ENCODE measurements around the gene CACNA2D1. TPM values are rescaled to one million over a fixed set of nuclear protein-coding genes. Genes with fewer than 3 reads are reported as not detected.

The CACNA2D1 gene
- total and polyA plus RNA-seq, 7 donors, result 0.23 to 115 (median 59.7) TPM

GRCh38 chr7:82471351-82472020 is 27.9 kb upstream of the CACNA2D1 start:
- no peak overlapping the region for H3K27ac ChIP-seq
- H3K27me3 ChIP-seq, result no peaks in the 10 kb centered on the region
- no peaks in the 10 kb centered on the region for H3K9me3 ChIP-seq
- 76 to 81% methylated on average over 6 of the region's 6 CpGs for WGBS, 2 donors
- no peak for DNase-seq
- no peaks in the 10 kb centered on the region for H3K36me3 ChIP-seq
- H3K4me1 ChIP-seq, result no peaks in the 10 kb centered on the region
- TF ChIP-seq CTCF (IDR thresholded peaks at IDR 0.05), result no peak
- TF ChIP-seq POLR2AphosphoS5 (IDR thresholded peaks at IDR 0.05), result no peak
- intact Hi-C loops (cut with DNase I), result no loop called here
- no peak overlapping the region for H3K4me3 ChIP-seq

- Histone ChIP-seq H3K27ac (no peak overlapping the region), H3K36me3 (no peaks in the 10 kb centered on the region), H3K27me3 (no peaks in the 10 kb centered on the region), H3K9me3 (no peaks in the 10 kb centered on the region), H3K4me3 (no peak overlapping the region), H3K4me1 (no peaks in the 10 kb centered on the region)
- DNase-seq, result no peak
- 54 to 76% methylated on average over 4 of the region's 4 CpGs for WGBS, 2 donors
- no peak for TF ChIP-seq EP300 (IDR thresholded peaks at IDR 0.05)
- TF ChIP-seq POLR2AphosphoS5 (IDR thresholded peaks at IDR 0.05), result no peak
- no peak for TF ChIP-seq POLR2A (IDR thresholded peaks at IDR 0.05)
- TF ChIP-seq CTCF (IDR thresholded peaks at IDR 0.05), result no peak
- intact Hi-C loops (cut with DNase I), result no loop called here
Observed at GRCh38 chr7:82469207-82469606, 25.6 kb upstream of the CACNA2D1 start.

GRCh38 chr7:82468435-82468834 is 24.9 kb upstream of the CACNA2D1 start:
- H3K36me3 ChIP-seq, result no peaks in the 10 kb centered on the region
- no peak for DNase-seq
- no peak overlapping the region for H3K4me3 ChIP-seq
- TF ChIP-seq CTCF (IDR thresholded peaks at IDR 0.05) (no peak), POLR2AphosphoS5 (IDR thresholded peaks at IDR 0.05) (no peak), POLR2A (IDR thresholded peaks at IDR 0.05) (no peak), EP300 (IDR thresholded peaks at IDR 0.05) (no peak)
- H3K27ac ChIP-seq, result no peak overlapping the region
- WGBS, 2 donors, result 73 to 80% methylated on average over 3 of the region's 3 CpGs
- H3K27me3 ChIP-seq, result no peaks in the 10 kb centered on the region
- H3K4me1 ChIP-seq, result no peaks in the 10 kb centered on the region
- intact Hi-C loops (cut with DNase I), result no loop called here
- no peaks in the 10 kb centered on the region for H3K9me3 ChIP-seq

GRCh38 chr7:82467020-82467419 is 23.4 kb upstream of the CACNA2D1 start:
- WGBS, 2 donors, result 81 to 88% methylated on average over 2 of the region's 2 CpGs
- intact Hi-C loops (cut with DNase I), result no loop called here
- no peak for DNase-seq

More at GRCh38 chr7:82467020-82467419, 23.4 kb upstream of the CACNA2D1 start:
- Histone ChIP-seq H3K4me3 (no peak overlapping the region), H3K9me3 (no peaks in the 10 kb centered on the region), H3K4me1 (no peaks in the 10 kb centered on the region), H3K36me3 (no peaks in the 10 kb centered on the region), H3K27me3 (no peaks in the 10 kb centered on the region), H3K27ac (no peak overlapping the region)
- TF ChIP-seq POLR2AphosphoS5 (IDR thresholded peaks at IDR 0.05) (no peak), CTCF (IDR thresholded peaks at IDR 0.05) (no peak), EP300 (IDR thresholded peaks at IDR 0.05) (no peak), POLR2A (IDR thresholded peaks at IDR 0.05) (no peak)
